Activated T-cell treated with anti-CD3 and anti-CD28 coated beads for 4 hours (primary cell): ENCODE data around the gene TAS2R46.
"Not testable (repeated sequence)": the region's sequence is repeated elsewhere in the genome, so short reads cannot be mapped to it uniquely, and the experiment has no call there.

Source experiments
- DNase-seq: peaks from one replicate; pipeline ENCODE4 v3.0.0-alpha.2; 2020

TAS2R46 gene, protein sequence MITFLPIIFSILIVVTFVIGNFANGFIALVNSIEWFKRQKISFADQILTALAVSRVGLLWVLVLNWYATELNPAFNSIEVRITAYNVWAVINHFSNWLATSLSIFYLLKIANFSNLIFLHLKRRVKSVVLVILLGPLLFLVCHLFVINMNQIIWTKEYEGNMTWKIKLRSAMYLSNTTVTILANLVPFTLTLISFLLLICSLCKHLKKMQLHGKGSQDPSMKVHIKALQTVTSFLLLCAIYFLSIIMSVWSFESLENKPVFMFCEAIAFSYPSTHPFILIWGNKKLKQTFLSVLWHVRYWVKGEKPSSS

DNA sequence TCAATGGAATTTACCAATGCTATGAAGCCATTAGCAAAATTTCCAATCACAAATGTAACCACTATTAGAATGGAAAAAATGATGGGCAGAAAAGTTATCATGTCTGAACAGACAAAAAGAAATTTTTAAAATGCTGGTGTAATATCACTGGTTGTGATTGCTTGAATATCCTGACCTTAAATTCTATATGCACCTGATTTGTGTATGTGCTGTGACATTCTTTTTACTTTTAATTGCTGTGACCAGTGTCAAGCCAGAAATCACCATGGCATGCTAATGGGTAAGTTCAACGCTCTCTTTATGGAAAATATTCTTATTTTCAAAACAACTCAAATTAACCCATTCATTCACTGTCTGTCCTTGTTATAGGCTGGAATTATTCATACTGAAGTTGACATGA is at the start of gene TAS2R46:
TAS2R46 (minus strand) TSS at position 101 of the 400 bp plus-strand sequence; CDS start at position 101, 0 bp downstream.
- DNase-seq, result not testable (repeated sequence)

GRCh38 chr12:11111213-11111612 is 49.1 kb upstream of the TAS2R46 start:
- DNase-seq, result not testable (repeated sequence)

DNA sequence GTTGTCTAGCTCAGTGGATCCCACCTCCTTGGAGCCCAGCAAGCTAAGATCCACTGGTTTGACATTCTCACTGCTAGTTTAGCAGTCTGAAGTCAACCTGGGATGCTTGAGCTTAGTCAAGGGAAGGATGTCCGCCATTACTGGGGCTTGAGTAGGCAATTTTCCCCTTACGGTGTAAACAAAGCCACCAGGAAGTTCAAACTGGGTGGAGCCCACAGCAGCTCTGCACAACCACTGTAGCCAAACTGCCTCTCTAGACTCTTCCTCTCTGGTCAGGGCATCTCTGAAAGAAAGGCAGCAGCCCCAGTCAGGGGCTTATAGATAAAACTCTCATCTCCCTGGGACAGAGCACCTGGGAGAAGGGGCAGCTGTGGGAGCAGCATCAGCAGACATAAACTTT is 46.8 kb upstream of the TAS2R46 start:
- no peak for DNase-seq

- DNase-seq, result no peak
Measured at GRCh38 chr12:11107719-11108118, 45.6 kb upstream of the TAS2R46 start.

- no peak for DNase-seq
Measured at GRCh38 chr12:11106288-11106687, 44.2 kb upstream of the TAS2R46 start.

- DNase-seq, result no peak
Measured at GRCh38 chr12:11105546-11105945, 43.5 kb upstream of the TAS2R46 start.

GRCh38 chr12:11094910-11095309 is 32.8 kb upstream of the TAS2R46 start:
- not testable (repeated sequence) for DNase-seq

DNA sequence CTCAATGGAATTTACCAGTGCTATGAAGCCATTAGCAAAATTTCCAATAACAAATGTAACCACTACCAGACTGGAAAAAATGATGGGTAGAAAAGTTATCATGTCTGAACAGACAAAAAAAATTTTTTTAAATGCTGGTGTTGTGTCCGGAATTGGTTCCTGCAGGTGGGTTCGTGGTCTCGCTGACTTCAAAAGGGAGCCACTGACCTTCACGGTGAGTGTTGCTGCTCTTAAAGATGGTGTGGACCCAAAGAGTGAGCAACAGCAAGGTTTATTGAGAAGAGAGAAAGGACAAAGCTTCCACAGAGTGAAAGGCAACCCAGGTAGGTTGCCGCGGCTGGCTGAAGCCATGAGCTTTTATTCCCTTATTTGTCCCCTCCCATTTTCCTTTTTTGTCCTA is 30.0 kb upstream of the TAS2R46 start, which contains the start of gene TAS2R43:
TAS2R43 (minus strand) TSS at position 186 of the 400 bp plus-strand sequence; CDS start at position 102, 84 bp downstream.
- no peak for DNase-seq

DNA sequence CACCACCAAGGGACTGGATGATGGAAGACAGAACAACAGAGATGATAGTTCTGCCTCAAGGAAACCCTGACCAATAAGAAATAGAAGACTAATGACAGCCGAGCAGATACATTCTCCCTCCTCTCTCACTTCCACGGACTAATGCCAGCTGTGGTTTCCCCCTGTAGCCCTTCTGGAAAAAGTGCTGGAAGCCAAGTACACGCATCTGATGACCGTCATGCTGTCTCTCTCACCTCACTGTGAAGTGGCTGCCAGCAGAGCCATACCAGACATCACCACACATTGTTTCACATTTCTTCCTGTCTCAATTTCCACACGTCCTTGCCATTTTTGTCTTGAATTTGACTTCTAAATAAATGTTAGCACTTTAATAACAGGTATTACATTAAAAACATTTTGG is 27.2 kb upstream of the TAS2R46 start:
- DNase-seq, result no peak

- no peak for DNase-seq
Measured at GRCh38 chr12:11085419-11085818, 23.3 kb upstream of the TAS2R46 start.

DNA sequence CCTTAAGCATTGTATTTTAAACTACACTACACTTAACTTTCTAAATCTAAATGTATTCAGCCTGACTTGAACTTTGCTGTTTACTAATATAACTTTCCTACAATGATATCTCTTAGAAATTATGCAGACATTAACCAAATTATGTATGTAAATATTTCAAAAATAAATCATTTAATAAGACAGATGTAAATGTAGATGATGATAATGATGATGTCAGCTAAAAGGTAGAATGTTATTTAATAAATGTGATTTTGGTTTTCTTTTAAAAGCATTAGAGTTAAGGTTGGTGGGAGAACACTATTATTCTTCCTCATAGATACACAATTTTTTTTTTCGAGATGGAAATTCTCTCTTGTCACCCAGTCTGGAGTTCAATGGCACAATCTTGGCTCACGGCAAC is 19.9 kb upstream of the TAS2R46 start:
- DNase-seq, result no peak

DNA sequence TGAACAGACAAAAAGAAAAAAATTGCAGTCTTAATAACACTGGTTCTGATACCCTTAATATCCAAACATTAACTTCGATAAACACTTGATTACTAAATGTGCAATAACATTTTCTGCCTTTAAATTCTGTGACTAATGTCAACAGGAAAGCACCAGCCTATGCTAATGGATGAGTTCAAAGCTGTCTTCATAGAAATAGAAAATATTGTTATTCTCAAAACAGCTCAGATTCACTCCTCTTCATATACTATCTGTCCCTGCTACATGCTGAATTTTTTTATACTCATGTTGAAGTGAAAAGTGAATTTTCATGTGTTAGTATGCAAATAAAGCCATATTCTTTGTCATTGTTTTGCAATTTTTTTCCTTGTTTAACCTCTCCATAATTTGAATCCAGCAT is 16.2 kb upstream of the TAS2R46 start:
- DNase-seq, result no peak

- DNase-seq, result no peak
Measured at GRCh38 chr12:11075642-11076041, 13.5 kb upstream of the TAS2R46 start.

- DNase-seq, result no peak
Measured at GRCh38 chr12:11071414-11071813, 9.3 kb upstream of the TAS2R46 start.

- DNase-seq, result no peak
Measured at GRCh38 chr12:11070999-11071398, 8.9 kb upstream of the TAS2R46 start.

GRCh38 chr12:11069854-11070365 is 7.8 kb upstream of the TAS2R46 start:
- DNase-seq, result no peak

- DNase-seq, result no peak
Measured at GRCh38 chr12:11067514-11067913, 5.4 kb upstream of the TAS2R46 start.

DNA sequence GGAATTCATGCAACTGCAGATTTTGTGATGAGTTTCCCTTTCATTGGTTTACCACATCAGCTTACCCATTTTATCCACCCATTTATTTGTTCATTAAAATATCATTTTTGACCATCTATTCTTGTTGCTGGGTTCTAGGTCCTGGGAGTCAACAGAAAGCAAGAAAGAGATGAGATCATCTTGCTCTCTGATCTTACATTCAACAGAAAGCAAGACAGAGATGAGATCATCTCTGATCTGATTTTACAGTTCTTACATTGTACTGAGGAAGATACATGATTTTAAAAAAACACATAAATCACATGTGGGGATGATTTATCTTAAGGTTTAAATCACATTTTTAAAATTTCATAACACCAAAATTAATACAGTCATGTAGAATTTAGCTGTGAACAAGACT is 2.3 kb downstream of the TAS2R46 start:
- DNase-seq, result no peak

DNA sequence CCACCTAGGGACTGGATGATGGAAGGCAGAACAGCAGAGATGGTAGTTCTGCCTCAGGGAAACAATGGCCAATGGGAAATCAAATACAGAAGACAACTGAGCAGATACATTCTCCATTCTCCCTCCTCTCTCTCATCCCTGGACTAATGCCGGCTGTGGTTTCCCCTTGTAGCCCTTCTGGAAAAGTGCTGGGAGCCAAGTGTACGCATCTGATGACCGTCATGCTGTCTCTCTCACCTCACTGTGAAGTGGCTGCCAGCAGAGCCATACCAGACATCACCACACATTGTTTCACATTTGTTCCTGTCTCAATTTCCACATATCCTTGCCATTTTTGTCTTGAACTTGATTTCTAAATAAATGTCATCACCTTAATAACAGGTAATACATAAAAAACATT is 3.1 kb downstream of the TAS2R46 start:
- DNase-seq, result no peak

DNA sequence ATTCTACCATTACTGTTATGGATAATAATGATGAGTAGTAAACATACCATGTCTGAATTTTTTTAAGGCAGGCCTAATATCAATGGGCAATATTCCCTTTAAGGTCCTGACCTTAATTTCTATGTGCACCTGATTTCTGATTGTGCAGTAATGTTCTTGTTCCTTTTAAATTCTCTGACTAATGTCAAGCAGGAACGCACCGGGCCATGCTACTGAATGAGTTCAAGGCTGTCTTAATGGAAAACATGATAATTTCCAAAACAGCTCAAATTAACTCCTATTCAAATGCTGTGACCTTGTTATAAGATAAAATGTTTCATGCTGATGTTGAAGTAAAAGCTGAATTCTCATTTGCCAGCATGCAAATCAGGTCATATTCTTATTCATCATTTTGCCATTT is 6.8 kb downstream of the TAS2R46 start:
- DNase-seq, result no peak

GRCh38 chr12:11049806-11050531 is 12.1 kb downstream of the TAS2R46 start:
- DNase-seq, result not testable (repeated sequence)

GRCh38 chr12:11041366-11041765 is 20.7 kb downstream of the TAS2R46 start:
- DNase-seq, result not testable (repeated sequence)

- DNase-seq, result no peak
Measured at GRCh38 chr12:11040162-11040561, 21.9 kb downstream of the TAS2R46 start.

GRCh38 chr12:11039171-11039570 is 22.9 kb downstream of the TAS2R46 start:
- no peak for DNase-seq
